Loucy (cell line): Measurements from ENCODE around the gene DDX10.

Experiments used
- EZH2phosphoT487 ChIP-seq: fragments of 200-600 bp; IDR thresholded peaks from 2 replicates; pipeline ENCODE4 v1.6.1; 2018; ENCODE audit warnings: antibody characterized with exemption, mild to moderate bottlenecking, moderate library complexity, borderline replicate concordance
- TF ChIP-seq, protein P1 (sequence below): fragments of 200-600 bp; sonication (generic); conservative IDR thresholded peaks from 2 replicates; pipeline ENCODE4 v1.5.1; 2014; ENCODE audit warnings: mild to moderate bottlenecking, antibody characterized with exemption, low read length

DNA sequence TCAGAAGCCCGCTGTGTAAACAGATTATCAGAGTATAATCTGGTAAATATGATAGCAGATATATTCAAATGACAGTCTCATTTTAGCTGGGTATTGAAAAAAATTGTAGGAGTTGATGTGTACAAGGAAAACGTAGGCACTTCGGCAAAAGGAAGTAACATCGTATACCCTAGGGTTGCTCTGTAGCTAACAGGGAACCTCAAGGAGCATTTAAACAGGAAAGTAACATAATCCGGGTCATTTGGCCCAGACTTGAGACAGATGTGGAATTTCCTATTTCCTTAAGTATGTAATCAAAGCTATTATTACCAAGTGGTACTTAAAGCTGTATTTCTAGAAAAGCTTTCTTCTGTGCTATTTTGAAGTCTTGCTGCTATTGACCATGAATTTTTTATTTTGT is 215.6 kb downstream of the DDX10 start:
- TF ChIP-seq, protein P1, sequence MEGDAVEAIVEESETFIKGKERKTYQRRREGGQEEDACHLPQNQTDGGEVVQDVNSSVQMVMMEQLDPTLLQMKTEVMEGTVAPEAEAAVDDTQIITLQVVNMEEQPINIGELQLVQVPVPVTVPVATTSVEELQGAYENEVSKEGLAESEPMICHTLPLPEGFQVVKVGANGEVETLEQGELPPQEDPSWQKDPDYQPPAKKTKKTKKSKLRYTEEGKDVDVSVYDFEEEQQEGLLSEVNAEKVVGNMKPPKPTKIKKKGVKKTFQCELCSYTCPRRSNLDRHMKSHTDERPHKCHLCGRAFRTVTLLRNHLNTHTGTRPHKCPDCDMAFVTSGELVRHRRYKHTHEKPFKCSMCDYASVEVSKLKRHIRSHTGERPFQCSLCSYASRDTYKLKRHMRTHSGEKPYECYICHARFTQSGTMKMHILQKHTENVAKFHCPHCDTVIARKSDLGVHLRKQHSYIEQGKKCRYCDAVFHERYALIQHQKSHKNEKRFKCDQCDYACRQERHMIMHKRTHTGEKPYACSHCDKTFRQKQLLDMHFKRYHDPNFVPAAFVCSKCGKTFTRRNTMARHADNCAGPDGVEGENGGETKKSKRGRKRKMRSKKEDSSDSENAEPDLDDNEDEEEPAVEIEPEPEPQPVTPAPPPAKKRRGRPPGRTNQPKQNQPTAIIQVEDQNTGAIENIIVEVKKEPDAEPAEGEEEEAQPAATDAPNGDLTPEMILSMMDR: no peak
- TF ChIP-seq EZH2phosphoT487: no peak
